Measurements from ENCODE around the gene AP2A1.
A peak's percentile ranks its signal among the peaks of the same experiment; 100 is the strongest.
"Not testable (repeated sequence)": the region's sequence is repeated elsewhere in the genome, so short reads cannot be mapped to it uniquely, and the experiment has no call there.

The AP2A1 gene

DNA sequence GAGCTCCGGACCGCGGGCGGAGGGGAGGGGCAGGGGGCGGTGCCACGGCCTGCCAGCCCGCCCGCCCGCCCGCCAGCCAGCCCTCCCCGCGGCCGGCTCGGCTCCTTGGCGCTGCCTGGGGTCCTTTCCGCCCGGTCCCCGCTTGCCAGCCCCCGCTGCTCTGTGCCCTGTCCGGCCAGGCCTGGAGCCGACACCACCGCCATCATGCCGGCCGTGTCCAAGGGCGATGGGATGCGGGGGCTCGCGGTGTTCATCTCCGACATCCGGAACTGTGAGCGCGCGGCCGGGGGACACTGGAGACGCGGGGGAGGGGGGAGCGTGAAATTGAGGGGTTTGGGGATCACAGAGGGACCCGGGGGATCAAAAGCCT lies at the start of gene AP2A1:
Gene AP2A1, plus strand, starts transcription at position 72 of the 370 bp plus-strand sequence. Its CDS starts 133 bp downstream, at position 205.
- no peak for DNase-seq (ENCODE audit: low read depth)
- H3K4me3 ChIP-seq (ENCODE audit: low read length) = peak within 1 kb of the TSS; percentile 78
- TF ChIP-seq, protein P1, sequence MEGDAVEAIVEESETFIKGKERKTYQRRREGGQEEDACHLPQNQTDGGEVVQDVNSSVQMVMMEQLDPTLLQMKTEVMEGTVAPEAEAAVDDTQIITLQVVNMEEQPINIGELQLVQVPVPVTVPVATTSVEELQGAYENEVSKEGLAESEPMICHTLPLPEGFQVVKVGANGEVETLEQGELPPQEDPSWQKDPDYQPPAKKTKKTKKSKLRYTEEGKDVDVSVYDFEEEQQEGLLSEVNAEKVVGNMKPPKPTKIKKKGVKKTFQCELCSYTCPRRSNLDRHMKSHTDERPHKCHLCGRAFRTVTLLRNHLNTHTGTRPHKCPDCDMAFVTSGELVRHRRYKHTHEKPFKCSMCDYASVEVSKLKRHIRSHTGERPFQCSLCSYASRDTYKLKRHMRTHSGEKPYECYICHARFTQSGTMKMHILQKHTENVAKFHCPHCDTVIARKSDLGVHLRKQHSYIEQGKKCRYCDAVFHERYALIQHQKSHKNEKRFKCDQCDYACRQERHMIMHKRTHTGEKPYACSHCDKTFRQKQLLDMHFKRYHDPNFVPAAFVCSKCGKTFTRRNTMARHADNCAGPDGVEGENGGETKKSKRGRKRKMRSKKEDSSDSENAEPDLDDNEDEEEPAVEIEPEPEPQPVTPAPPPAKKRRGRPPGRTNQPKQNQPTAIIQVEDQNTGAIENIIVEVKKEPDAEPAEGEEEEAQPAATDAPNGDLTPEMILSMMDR (conservative IDR thresholded peaks at IDR 0.05; ENCODE audit: low read depth, low read length) = no peak

DNA sequence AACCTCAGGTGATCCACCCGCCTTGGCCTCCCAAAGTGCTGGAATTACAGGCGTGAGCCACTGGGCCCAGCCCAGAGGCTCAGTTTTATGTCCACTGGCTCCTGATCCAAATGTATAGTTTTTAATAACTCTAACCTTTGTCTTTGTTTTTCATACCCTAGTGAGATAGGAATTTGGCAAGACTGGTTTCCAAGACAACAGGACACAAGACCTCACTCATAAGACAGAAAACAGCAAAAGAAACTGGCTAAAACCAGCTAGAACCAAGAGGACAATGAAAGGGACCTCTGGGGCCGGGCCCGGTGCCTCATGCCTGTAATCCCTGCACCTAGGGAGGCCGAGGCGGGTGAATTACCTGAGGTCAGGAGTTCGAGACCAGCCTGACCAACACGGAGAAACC lies 48.3 kb upstream of the AP2A1 start:
- H3K4me3 ChIP-seq (ENCODE audit: low read length) = no peak overlapping the region
- peak; percentile 58 for DNase-seq (ENCODE audit: low read depth)
- TF ChIP-seq, protein P1 (conservative IDR thresholded peaks at IDR 0.05; ENCODE audit: low read depth, low read length) = no peak

DNA sequence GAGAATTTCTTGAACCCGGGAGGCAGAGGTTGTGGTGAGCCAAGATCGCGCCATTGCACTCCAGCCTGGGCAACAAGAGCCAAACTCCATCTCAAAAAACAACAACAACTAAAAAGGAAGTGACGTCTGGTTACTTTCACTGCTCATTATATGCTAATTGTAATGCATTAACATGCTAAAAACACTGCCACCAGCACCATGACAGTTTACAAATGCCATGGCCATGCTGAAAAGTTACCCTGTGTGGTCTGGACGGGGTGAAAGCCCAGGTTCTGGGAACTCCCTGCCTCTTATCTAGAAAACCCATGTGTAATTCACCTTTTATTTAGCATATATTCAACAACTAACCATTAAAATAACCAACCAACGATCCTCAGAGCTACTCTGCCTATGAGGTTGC lies 47.8 kb upstream of the AP2A1 start:
- TF ChIP-seq, protein P1 (conservative IDR thresholded peaks at IDR 0.05; ENCODE audit: low read depth, low read length) = no peak
- no peak overlapping the region for H3K4me3 ChIP-seq (ENCODE audit: low read length)
- no peak for DNase-seq (ENCODE audit: low read depth)

DNA sequence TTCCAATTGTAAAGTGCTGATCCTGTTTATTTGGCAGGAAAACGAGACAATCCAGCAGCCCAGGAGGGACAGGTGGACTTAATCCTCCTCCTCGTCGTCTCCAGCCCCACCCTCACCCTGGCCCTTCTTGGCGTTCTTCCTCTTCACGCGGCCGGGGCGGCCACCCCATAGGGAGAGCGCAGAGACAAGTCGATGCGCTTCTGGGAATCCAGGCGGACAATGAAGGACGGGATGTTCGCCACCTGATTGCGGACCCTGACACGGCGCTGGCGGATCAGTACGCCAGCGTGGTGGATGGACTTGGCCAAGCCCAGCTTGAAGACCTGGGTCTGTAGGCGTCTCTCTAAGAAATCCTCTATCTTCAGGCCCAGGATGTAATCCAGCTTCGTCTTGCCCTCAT lies 47.4 kb upstream of the AP2A1 start:
- not testable (repeated sequence) for H3K4me3 ChIP-seq (ENCODE audit: low read length); DNase-seq (ENCODE audit: low read depth)

- no peak for DNase-seq (ENCODE audit: low read depth)
- no peak overlapping the region for H3K4me3 ChIP-seq (ENCODE audit: low read length)
- TF ChIP-seq, protein P1 (conservative IDR thresholded peaks at IDR 0.05; ENCODE audit: low read depth, low read length) = no peak
Measured at GRCh38 chr19:49727217-49728030, 39.4 kb upstream of the AP2A1 start.

DNA sequence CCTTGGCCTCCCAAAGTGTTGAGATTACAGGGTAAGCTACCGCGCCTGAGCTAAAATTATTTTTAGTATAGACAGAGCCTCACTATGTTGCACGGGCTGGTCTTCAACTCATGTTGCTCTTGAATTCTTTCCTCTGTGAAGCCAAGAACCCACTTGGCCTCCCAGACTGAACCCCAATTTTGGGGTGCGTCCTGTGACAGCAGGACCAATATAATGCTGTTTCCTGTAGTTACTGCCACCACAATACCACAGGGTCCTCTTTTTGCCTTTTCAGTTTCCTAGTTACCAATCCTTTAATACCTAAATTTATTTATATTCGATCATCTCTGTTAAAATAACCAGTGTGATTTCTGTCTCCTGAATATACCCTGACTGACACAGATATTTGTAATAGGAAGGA lies 36.6 kb upstream of the AP2A1 start:
- H3K4me3 ChIP-seq (ENCODE audit: low read length) = no peak overlapping the region
- DNase-seq (ENCODE audit: low read depth) = no peak
- TF ChIP-seq, protein P1 (conservative IDR thresholded peaks at IDR 0.05; ENCODE audit: low read depth, low read length) = no peak

GRCh38 chr19:49738268-49738667 lies 28.5 kb upstream of the AP2A1 start:
- DNase-seq (ENCODE audit: low read depth) = no peak
- H3K4me3 ChIP-seq (ENCODE audit: low read length) = no peak overlapping the region
- TF ChIP-seq, protein P1 (conservative IDR thresholded peaks at IDR 0.05; ENCODE audit: low read depth, low read length) = no peak
